Measurements from ENCODE around the gene RFC3. TPM values are rescaled to one million over a fixed set of nuclear protein-coding genes. Genes with fewer than 3 reads are reported as not detected.

Gene RFC3
- total RNA-seq, 4 donors from 2014 or later = 3.0 to 7.6 (median 4.0) TPM

DNA sequence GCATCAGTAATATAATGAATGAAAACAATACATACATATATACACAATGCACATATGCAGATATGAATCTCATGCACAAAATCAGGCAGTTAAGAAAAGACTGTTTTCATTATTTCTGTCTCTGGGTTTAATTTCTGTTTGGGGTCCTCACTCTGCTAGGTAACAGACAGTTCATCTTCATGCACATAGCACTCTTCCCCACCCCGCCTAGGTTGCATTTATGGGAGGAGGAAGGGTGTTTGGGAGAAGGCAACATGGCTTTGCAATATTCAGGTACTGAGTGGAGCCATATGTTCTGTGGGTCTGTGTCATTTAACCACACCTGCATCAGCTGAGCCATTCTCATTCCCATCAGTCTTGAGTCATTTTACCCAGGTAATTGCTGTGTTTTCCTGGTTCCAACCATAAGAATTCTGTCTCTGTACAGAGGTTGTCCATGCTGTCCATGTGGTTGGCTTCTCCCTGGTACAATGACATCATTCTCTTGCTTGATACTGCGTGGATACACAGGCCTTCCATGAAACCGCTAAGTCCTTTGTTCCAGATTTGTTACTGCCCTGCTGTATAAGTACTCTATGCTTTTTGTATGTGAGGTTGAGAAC lies 45.3 kb downstream of the RFC3 start:
- Histone ChIP-seq H3K27ac (no peak overlapping the region), H3K4me3 (no peak overlapping the region), H3K36me3 (no peaks in the 10 kb centered on the region), H3K4me1 (no peaks in the 10 kb centered on the region), H3K9me3 (no peaks in the 10 kb centered on the region), H3K27me3 (no peaks in the 10 kb centered on the region)
- 0 to 64% methylated on average over 1 to 3 of the region's 3 CpGs for WGBS, 2 donors (ENCODE audit: low coverage in 1 of 2)
- ATAC-seq = no peak
- TF ChIP-seq, protein P1, sequence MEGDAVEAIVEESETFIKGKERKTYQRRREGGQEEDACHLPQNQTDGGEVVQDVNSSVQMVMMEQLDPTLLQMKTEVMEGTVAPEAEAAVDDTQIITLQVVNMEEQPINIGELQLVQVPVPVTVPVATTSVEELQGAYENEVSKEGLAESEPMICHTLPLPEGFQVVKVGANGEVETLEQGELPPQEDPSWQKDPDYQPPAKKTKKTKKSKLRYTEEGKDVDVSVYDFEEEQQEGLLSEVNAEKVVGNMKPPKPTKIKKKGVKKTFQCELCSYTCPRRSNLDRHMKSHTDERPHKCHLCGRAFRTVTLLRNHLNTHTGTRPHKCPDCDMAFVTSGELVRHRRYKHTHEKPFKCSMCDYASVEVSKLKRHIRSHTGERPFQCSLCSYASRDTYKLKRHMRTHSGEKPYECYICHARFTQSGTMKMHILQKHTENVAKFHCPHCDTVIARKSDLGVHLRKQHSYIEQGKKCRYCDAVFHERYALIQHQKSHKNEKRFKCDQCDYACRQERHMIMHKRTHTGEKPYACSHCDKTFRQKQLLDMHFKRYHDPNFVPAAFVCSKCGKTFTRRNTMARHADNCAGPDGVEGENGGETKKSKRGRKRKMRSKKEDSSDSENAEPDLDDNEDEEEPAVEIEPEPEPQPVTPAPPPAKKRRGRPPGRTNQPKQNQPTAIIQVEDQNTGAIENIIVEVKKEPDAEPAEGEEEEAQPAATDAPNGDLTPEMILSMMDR (IDR thresholded peaks at IDR 0.05) = no peak
- no peak for TF ChIP-seq POLR2A (IDR thresholded peaks at IDR 0.05)
- no peak for TF ChIP-seq POLR2AphosphoS5 (IDR thresholded peaks at IDR 0.05)
- TF ChIP-seq EP300 (IDR thresholded peaks at IDR 0.05) = no peak

DNA sequence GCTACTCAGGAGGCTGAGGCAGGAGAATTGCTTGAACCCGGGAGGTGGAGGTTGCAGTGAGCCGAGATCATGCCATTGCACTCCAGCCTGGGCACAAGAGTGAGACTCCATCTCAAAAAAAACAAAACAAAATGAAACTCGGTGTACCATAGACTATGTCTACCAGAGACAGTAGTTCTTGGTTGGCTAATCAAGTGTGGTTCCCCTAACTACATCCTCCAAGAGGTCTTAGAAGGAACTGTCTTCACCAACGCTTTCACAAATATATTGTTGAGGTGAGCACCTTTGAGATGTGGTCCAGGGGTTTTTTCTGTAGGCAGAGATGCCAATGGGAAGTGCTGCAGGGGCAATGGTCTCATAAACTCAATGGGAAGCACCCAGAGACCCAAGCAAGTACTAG lies 48.0 kb downstream of the RFC3 start:
- no peaks in the 10 kb centered on the region for H3K36me3 ChIP-seq
- no peak overlapping the region for H3K4me3 ChIP-seq
- no peak for ATAC-seq
- H3K27me3 ChIP-seq = no peaks in the 10 kb centered on the region
- H3K9me3 ChIP-seq = no peaks in the 10 kb centered on the region
- no peak overlapping the region for H3K27ac ChIP-seq
- H3K4me1 ChIP-seq = no peaks in the 10 kb centered on the region
- TF ChIP-seq EP300 (IDR thresholded peaks at IDR 0.05) (no peak), POLR2AphosphoS5 (IDR thresholded peaks at IDR 0.05) (no peak), POLR2A (IDR thresholded peaks at IDR 0.05) (no peak)
- TF ChIP-seq, protein P1 (IDR thresholded peaks at IDR 0.05) = no peak
- 100% methylated on average over 1 to 2 of the region's 4 CpGs for WGBS, 2 donors (ENCODE audit: low coverage in 1 of 2)

DNA sequence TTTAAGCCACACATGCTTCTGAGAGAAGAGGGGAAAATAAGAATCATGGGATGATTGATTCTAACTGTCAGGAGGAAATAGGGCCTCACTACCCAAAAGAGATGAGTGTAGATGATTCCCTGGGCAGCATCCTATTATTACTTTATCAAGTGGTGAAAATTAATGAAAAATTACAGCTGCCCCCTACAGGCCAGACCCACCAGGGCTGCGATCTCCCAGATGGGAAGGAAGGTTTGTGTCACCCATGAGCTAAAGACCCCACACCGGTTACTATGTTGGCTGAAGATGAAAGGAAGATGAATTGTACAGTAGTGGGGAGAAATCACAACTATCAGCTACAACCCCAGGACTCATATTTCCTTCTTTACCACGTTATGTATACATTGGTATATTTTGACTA lies 49.5 kb downstream of the RFC3 start:
- 90 to 93% methylated on average over 3 of the region's 3 CpGs for WGBS, 2 donors (ENCODE audit: low coverage in 1 of 2)
- Histone ChIP-seq H3K4me1 (no peaks in the 10 kb centered on the region), H3K36me3 (no peaks in the 10 kb centered on the region), H3K4me3 (no peak overlapping the region), H3K27ac (no peak overlapping the region), H3K9me3 (no peaks in the 10 kb centered on the region), H3K27me3 (no peaks in the 10 kb centered on the region)
- ATAC-seq = no peak
- TF ChIP-seq, protein P1 (IDR thresholded peaks at IDR 0.05) = no peak
- TF ChIP-seq POLR2A (IDR thresholded peaks at IDR 0.05) = no peak
- TF ChIP-seq EP300 (IDR thresholded peaks at IDR 0.05) = no peak
- no peak for TF ChIP-seq POLR2AphosphoS5 (IDR thresholded peaks at IDR 0.05)

DNA sequence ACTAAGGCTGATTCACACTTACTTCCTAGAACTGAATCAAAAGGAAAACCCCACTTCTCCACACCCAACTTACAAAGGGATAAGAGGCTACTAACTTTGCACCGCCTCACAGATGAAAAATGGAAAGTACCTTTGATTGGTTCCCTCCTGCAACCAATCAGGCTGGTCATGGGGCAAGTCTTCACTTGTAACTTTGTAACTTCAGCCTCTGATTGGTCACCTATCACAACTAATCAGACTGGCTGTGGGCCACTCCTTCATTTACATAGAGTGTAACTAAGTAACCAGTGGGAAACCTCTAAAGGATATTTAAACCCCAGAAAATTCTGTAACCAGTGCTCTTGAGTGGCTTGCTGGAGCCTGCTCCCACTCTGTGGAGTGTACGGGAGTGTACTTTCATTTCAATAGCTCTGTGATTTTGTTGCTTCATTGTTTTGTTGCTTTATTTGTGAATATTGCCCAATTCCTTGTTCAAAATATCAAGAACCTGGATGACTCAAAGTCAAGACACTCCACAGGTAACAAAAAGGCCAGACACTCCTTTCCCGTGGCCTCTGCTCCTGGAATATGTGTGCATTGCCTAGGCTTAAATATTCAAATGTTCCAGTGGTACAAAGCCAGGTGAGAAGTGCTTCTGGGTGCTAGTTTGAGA lies 50.5 kb downstream of the RFC3 start:
- Histone ChIP-seq H3K27me3 (no peaks in the 10 kb centered on the region), H3K9me3 (no peaks in the 10 kb centered on the region), H3K4me1 (no peaks in the 10 kb centered on the region), H3K4me3 (no peak overlapping the region), H3K36me3 (no peaks in the 10 kb centered on the region), H3K27ac (no peak overlapping the region)
- WGBS, 2 donors (ENCODE audit: low coverage in 1 of 2) = 88 to 94% methylated on average over 1 to 2 of the region's 3 CpGs
- TF ChIP-seq POLR2AphosphoS5 (IDR thresholded peaks at IDR 0.05) (no peak), POLR2A (IDR thresholded peaks at IDR 0.05) (no peak), EP300 (IDR thresholded peaks at IDR 0.05) (no peak)
- TF ChIP-seq, protein P1 (IDR thresholded peaks at IDR 0.05) = no peak
- ATAC-seq = no peak

DNA sequence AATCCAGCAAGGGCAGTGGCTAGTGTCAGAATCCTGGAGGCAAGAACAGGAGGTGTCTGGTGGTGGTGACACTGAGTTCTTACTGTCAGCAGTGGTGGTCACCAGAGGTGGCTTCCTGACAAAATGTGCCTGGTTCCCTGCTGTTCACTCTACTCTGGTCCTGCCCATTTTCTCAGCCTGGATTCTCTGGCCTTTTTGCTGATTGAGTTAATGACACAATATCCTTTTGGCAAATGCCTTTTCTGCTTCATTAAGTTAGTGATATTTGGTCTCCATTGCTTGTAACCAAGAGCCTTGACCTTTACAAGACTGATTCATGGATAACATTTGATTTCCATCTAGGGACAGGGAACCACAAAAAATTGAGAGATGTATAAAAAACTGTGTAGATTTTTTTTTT lies 51.1 kb downstream of the RFC3 start:
- Histone ChIP-seq H3K9me3 (no peaks in the 10 kb centered on the region), H3K27me3 (no peaks in the 10 kb centered on the region), H3K27ac (no peak overlapping the region), H3K36me3 (no peaks in the 10 kb centered on the region), H3K4me1 (no peaks in the 10 kb centered on the region), H3K4me3 (no peak overlapping the region)
- no peak for ATAC-seq
- TF ChIP-seq EP300 (IDR thresholded peaks at IDR 0.05) (no peak), POLR2A (IDR thresholded peaks at IDR 0.05) (no peak), POLR2AphosphoS5 (IDR thresholded peaks at IDR 0.05) (no peak)
- TF ChIP-seq, protein P1 (IDR thresholded peaks at IDR 0.05) = no peak
